H1 (cell line): ENCODE results near the gene TRIOBP.

Experiments used
- MAFK ChIP-seq: IDR thresholded peaks from 2 replicates; pipeline ENCODE4 v1.6.1; 2012; ENCODE audit warnings: low read depth, mild to moderate bottlenecking, improper control_type of control experiment, low read length
- PHF8 ChIP-seq: fragments of 200-600 bp; sonication (generic); conservative IDR thresholded peaks from 2 replicates; pipeline ENCODE4 v1.7.1; 2012; ENCODE audit warnings: low read depth, mild to moderate bottlenecking, inconsistent platforms, low read length, moderate library complexity

DNA sequence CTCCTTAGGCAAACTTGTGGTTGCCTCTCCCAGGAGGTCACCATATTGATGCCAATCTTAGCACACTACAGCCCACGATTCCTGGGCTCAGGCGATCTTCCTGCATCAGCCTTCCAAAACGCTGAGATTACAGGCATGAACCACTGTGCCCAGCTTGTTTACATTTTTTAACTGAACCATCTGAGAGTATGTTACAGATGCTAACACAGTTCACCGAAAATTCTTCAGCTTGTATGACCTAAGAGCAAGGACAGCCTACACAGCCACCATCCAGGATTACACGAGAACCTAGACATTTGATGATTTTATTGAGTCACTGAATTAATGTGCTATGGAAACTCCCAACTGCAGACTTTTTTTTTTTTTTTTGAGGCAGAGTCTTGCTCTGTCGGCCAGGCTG is 27.3 kb upstream of the TRIOBP start:
- no peak for TF ChIP-seq PHF8
- TF ChIP-seq MAFK: no peak
